HG03354 (cell line): ENCODE measurements around the gene LGALS3BP.
A peak's percentile ranks its signal among the peaks of the same experiment; 100 is the strongest.

Source experiments
- ATAC-seq: cut with Tn5 transposase; IDR thresholded peaks from one replicate; pipeline ENCODE4 v1.9.1; 2021; ENCODE audit warnings: mild to moderate bottlenecking; ENCODE audit not compliant: unreplicated experiment, poor library complexity, severe bottlenecking

LGALS3BP gene

GRCh38 chr17:79017546-79018369 is 38.0 kb upstream of the LGALS3BP start:
- no peak for ATAC-seq

- no peak for ATAC-seq
Measured at GRCh38 chr17:79014158-79014758, 34.5 kb upstream of the LGALS3BP start.

- ATAC-seq = no peak
Measured at GRCh38 chr17:79012563-79013134, 32.9 kb upstream of the LGALS3BP start.

- ATAC-seq = no peak
Measured at GRCh38 chr17:79011451-79012147, 31.9 kb upstream of the LGALS3BP start.

GRCh38 chr17:79010304-79010646 is 30.6 kb upstream of the LGALS3BP start:
- ATAC-seq = no peak

GRCh38 chr17:79009397-79010303 is 29.9 kb upstream of the LGALS3BP start, which contains the start of gene CANT1:
Gene CANT1, minus strand, starts transcription at chr17:79009764. Its CDS starts 12,142 bp downstream, at chr17:78997622.
- peak; percentile 89 for ATAC-seq

GRCh38 chr17:79008666-79009387 is 29.1 kb upstream of the LGALS3BP start:
- ATAC-seq = no peak

- no peak for ATAC-seq
Measured at GRCh38 chr17:79007504-79008381, 28.0 kb upstream of the LGALS3BP start.

GRCh38 chr17:79006794-79007503 is 27.2 kb upstream of the LGALS3BP start:
- ATAC-seq = no peak

- no peak for ATAC-seq
Measured at GRCh38 chr17:79006046-79006445, 26.3 kb upstream of the LGALS3BP start.

- no peak for ATAC-seq
Measured at GRCh38 chr17:79005063-79005861, 25.5 kb upstream of the LGALS3BP start.

- no peak for ATAC-seq
Measured at GRCh38 chr17:79003661-79004411, 24.1 kb upstream of the LGALS3BP start.

- ATAC-seq = no peak
Measured at GRCh38 chr17:79002796-79003593, 23.3 kb upstream of the LGALS3BP start.

- ATAC-seq = no peak
Measured at GRCh38 chr17:79002291-79002690, 22.6 kb upstream of the LGALS3BP start.
